Type B pancreatic cell (in vitro differentiated cells): ENCODE data around the gene RNFT2. TPM values are rescaled to one million over a fixed set of nuclear protein-coding genes. Genes with fewer than 3 reads are reported as not detected.

ENCODE experiments used
- DNase-seq: peaks from one replicate; pipeline ENCODE4 v3.0.0; 2021; ENCODE audit warnings: mixed read lengths; ENCODE audit not compliant: unreplicated experiment; ENCODE audit errors: extremely low spot score
- H3K27ac Mint-ChIP-seq: 2 replicates; pipeline ENCODE4 v1.8.0; 2021; ENCODE audit warnings: mild to moderate bottlenecking, mixed read lengths
- H3K27me3 Mint-ChIP-seq: 2 replicates; pipeline ENCODE4 v1.8.0; 2021; ENCODE audit warnings: mixed read lengths
- H3K36me3 Mint-ChIP-seq: 2 replicates; pipeline ENCODE4 v1.8.0; 2021; ENCODE audit warnings: mixed read lengths
- H3K4me1 Mint-ChIP-seq: one replicate; pipeline ENCODE4 v1.8.0; 2021; ENCODE audit warnings: mixed read lengths; ENCODE audit not compliant: unreplicated experiment
- H3K4me3 Mint-ChIP-seq: 2 replicates; pipeline ENCODE4 v1.8.0; 2021; ENCODE audit warnings: mild to moderate bottlenecking, mixed read lengths
- H3K9me3 Mint-ChIP-seq: 2 replicates; pipeline ENCODE4 v1.8.0; 2021; ENCODE audit warnings: mixed read lengths
- CTCF ChIP-seq: fragments of 200-600 bp; sonication (generic); conservative IDR thresholded peaks from 2 replicates; pipeline ENCODE4 v1.5.0; 2021; ENCODE audit warnings: antibody characterized with exemption, mild to moderate bottlenecking
- total RNA-seq: library from RNA; stranded (reverse); gene quantifications from 2 replicates; pipeline ENCODE4 v1.2.1, GENCODE V29; 2021; ENCODE audit warnings: low replicate concordance

The RNFT2 gene
- total RNA-seq, 1 donor from 2014 or later: 25.0 TPM

GRCh38 chr12:116803013-116803736, 65.1 kb downstream of the RNFT2 start:
- no peak for TF ChIP-seq CTCF
- no peaks in the 10 kb centered on the region for H3K9me3 Mint-ChIP-seq
- DNase-seq: no peak
- no peak overlapping the region for H3K27ac Mint-ChIP-seq
- no peak overlapping the region for H3K4me3 Mint-ChIP-seq
- peaks cover 5% of the 10 kb centered on the region for H3K36me3 Mint-ChIP-seq
- no peaks in the 10 kb centered on the region for H3K27me3 Mint-ChIP-seq
- H3K4me1 Mint-ChIP-seq: no peaks in the 10 kb centered on the region

GRCh38 chr12:116804051-116804450, 65.9 kb downstream of the RNFT2 start:
- DNase-seq: no peak
- no peak overlapping the region for H3K4me3 Mint-ChIP-seq
- no peak for TF ChIP-seq CTCF
- H3K27ac Mint-ChIP-seq: no peak overlapping the region
- no peaks in the 10 kb centered on the region for H3K9me3 Mint-ChIP-seq
- H3K36me3 Mint-ChIP-seq: peaks cover 5% of the 10 kb centered on the region
- no peaks in the 10 kb centered on the region for H3K4me1 Mint-ChIP-seq
- no peaks in the 10 kb centered on the region for H3K27me3 Mint-ChIP-seq

GRCh38 chr12:116806845-116807440, 68.8 kb downstream of the RNFT2 start:
- Mint-ChIP-seq H3K36me3 (no peaks in the 10 kb centered on the region), H3K27me3 (no peaks in the 10 kb centered on the region), H3K4me1 (no peaks in the 10 kb centered on the region), H3K27ac (no peak overlapping the region), H3K9me3 (no peaks in the 10 kb centered on the region), H3K4me3 (no peak overlapping the region)
- no peak for TF ChIP-seq CTCF
- DNase-seq: no peak

- H3K9me3 Mint-ChIP-seq: no peaks in the 10 kb centered on the region
- no peak for DNase-seq
- H3K4me3 Mint-ChIP-seq: no peak overlapping the region
- no peaks in the 10 kb centered on the region for H3K4me1 Mint-ChIP-seq
- H3K27ac Mint-ChIP-seq: no peak overlapping the region
- H3K27me3 Mint-ChIP-seq: no peaks in the 10 kb centered on the region
- H3K36me3 Mint-ChIP-seq: no peaks in the 10 kb centered on the region
- TF ChIP-seq CTCF: no peak
Measured at GRCh38 chr12:116807546-116807945, 69.4 kb downstream of the RNFT2 start.

- no peak for DNase-seq
- no peaks in the 10 kb centered on the region for H3K4me1 Mint-ChIP-seq
- H3K27me3 Mint-ChIP-seq: no peaks in the 10 kb centered on the region
- H3K9me3 Mint-ChIP-seq: no peaks in the 10 kb centered on the region
- TF ChIP-seq CTCF: no peak
- H3K36me3 Mint-ChIP-seq: no peaks in the 10 kb centered on the region
- no peak overlapping the region for H3K27ac Mint-ChIP-seq
- H3K4me3 Mint-ChIP-seq: no peak overlapping the region
Measured at GRCh38 chr12:116808113-116809105, 70.3 kb downstream of the RNFT2 start.
